Measurements from ENCODE around the gene ATRNL1.

- no peak for TF ChIP-seq CTCF (conservative IDR thresholded peaks at IDR 0.05; ENCODE audit: low read length)
- no peak for TF ChIP-seq EZH2phosphoT487 (IDR thresholded peaks at IDR 0.05; ENCODE audit: borderline replicate concordance, low read depth, low read length)
Observed at GRCh38 chr10:115654961-115655360, 561.8 kb downstream of the ATRNL1 start.
